HepG2 (cell line): ENCODE results near the gene SLC24A4. TPM values are rescaled to one million over a fixed set of nuclear protein-coding genes. Genes with fewer than 3 reads are reported as not detected.

Experiments used
- DNMT1 ChIP-seq: sonication (generic); formaldehyde crosslinking; IDR thresholded peaks from 2 replicates; pipeline ENCODE4 v1.5.1; 2020; ENCODE audit warnings: mild to moderate bottlenecking, missing genetic modification reagents
- GLI4 ChIP-seq: sonication (generic); formaldehyde crosslinking; IDR thresholded peaks from 2 replicates; pipeline ENCODE4 v1.5.1; 2020; ENCODE audit warnings: missing genetic modification reagents, mild to moderate bottlenecking, moderate library complexity, borderline replicate concordance
- HNRNPUL1 ChIP-seq: fragments of 200-400 bp; formaldehyde crosslinking; IDR thresholded peaks from 2 replicates; pipeline ENCODE4 v1.6.1; 2017; ENCODE audit warnings: low read depth, mild to moderate bottlenecking, low read length, moderate library complexity
- HOXD1 ChIP-seq: sonication (generic); formaldehyde crosslinking; IDR thresholded peaks from 2 replicates; pipeline ENCODE4 v1.5.0; 2020; ENCODE audit warnings: missing genetic modification reagents
- IRF2 ChIP-seq: IDR thresholded peaks from 2 replicates; pipeline ENCODE4 v1.6.1; 2018; ENCODE audit warnings: missing genetic modification reagents, missing compliant biosample characterization
- MEIS1 ChIP-seq: sonication (generic); formaldehyde crosslinking; IDR thresholded peaks from 2 replicates; pipeline ENCODE4 v1.9.0; 2021; ENCODE audit warnings: mild to moderate bottlenecking, missing genetic modification reagents, moderate library complexity, borderline replicate concordance
- NFATC3 ChIP-seq: sonication (generic); formaldehyde crosslinking; IDR thresholded peaks from 2 replicates; pipeline ENCODE4 v1.5.1; 2020; ENCODE audit warnings: mild to moderate bottlenecking, missing genetic modification reagents
- NFIB ChIP-seq: sonication (generic); formaldehyde crosslinking; IDR thresholded peaks from 2 replicates; pipeline ENCODE4 v1.9.0; 2021; ENCODE audit warnings: missing genetic modification reagents, mild to moderate bottlenecking, borderline replicate concordance
- SALL2 ChIP-seq: sonication (generic); formaldehyde crosslinking; IDR thresholded peaks from 2 replicates; pipeline ENCODE4 v1.8.1; 2023; ENCODE audit warnings: mild to moderate bottlenecking, missing genetic modification reagents, inconsistent platforms
- TMF1 ChIP-seq: sonication (generic); formaldehyde crosslinking; IDR thresholded peaks from 2 replicates; pipeline ENCODE4 v1.8.1; 2022; ENCODE audit warnings: low read depth, missing genetic modification reagents
- ZC3H4 ChIP-seq: sonication (generic); formaldehyde crosslinking; IDR thresholded peaks from 2 replicates; pipeline ENCODE4 v1.4.0; 2020; ENCODE audit warnings: missing genetic modification reagents, borderline replicate concordance
- ZFP36L1 ChIP-seq: sonication (generic); formaldehyde crosslinking; IDR thresholded peaks from 2 replicates; pipeline ENCODE4 v1.8.0; 2022; ENCODE audit warnings: mild to moderate bottlenecking, missing genetic modification reagents, moderate library complexity
- ZNF180 ChIP-seq: sonication (generic); formaldehyde crosslinking; IDR thresholded peaks from 2 replicates; pipeline ENCODE4 v1.4.0; 2020; ENCODE audit warnings: low read depth, missing genetic modification reagents, borderline replicate concordance
- ZNF30 ChIP-seq: sonication (generic); formaldehyde crosslinking; IDR thresholded peaks from 2 replicates; pipeline ENCODE4 v1.5.0; 2020; ENCODE audit warnings: mild to moderate bottlenecking, missing genetic modification reagents
- ZNF34 ChIP-seq: sonication (generic); formaldehyde crosslinking; IDR thresholded peaks from 2 replicates; pipeline ENCODE4 v1.4.0; 2020; ENCODE audit warnings: mild to moderate bottlenecking, missing genetic modification reagents, borderline replicate concordance
- ZNF382 ChIP-seq: sonication (generic); formaldehyde crosslinking; IDR thresholded peaks from 2 replicates; pipeline ENCODE4 v1.5.0; 2020; ENCODE audit warnings: missing genetic modification reagents, mild to moderate bottlenecking, borderline replicate concordance
- ZNF790 ChIP-seq: sonication (generic); formaldehyde crosslinking; IDR thresholded peaks from 2 replicates; pipeline ENCODE4 v1.8.0; 2022; ENCODE audit warnings: missing genetic modification reagents, mild to moderate bottlenecking, borderline replicate concordance
- polyA plus RNA-seq, 8 experiments: library from polyadenylated mRNA; depleted of rRNA in 3 of 8; stranded (reverse) in 7 of 8; unstranded in 1 of 8; fragments of >200 nt; fragmentation: Illumina TruSeq in 4 of 8; extraction: Trizol in 4 of 8; gene quantifications; 2 replicates each; pipeline versions ENCODE4 v1.2.1 to v1.2.3, GENCODE V29; 2011 to 2016; ENCODE audit warnings: low read depth in 4 of 8, missing spikeins in 1 of 8, mixed read lengths in 1 of 8; ENCODE audit not compliant: insufficient read depth in 1 of 8
- total RNA-seq, 5 experiments: library from RNA; depleted of rRNA; stranded (reverse); fragments of >200 nt; fragmentation: Illumina TruSeq; extraction: Trizol; gene quantifications; 2 replicates each; pipeline ENCODE4 v1.2.3, GENCODE V29; 2016; ENCODE audit warnings: low read depth in 1 of 5
- TF ChIP-seq, protein P1 (sequence below): sonication (generic); formaldehyde crosslinking; IDR thresholded peaks from 2 replicates; pipeline ENCODE4 v1.4.0; 2020; ENCODE audit warnings: missing genetic modification reagents
- TF ChIP-seq, protein P2 (sequence below): sonication (generic); formaldehyde crosslinking; IDR thresholded peaks from 2 replicates; pipeline ENCODE4 v1.8.0; 2022; ENCODE audit warnings: mild to moderate bottlenecking, missing genetic modification reagents, moderate library complexity
- TF ChIP-seq, protein P3 (sequence below): sonication (generic); formaldehyde crosslinking; IDR thresholded peaks from 2 replicates; pipeline ENCODE4 v1.4.0; 2020; ENCODE audit warnings: missing genetic modification reagents
- TF ChIP-seq, protein P4 (sequence below): sonication (generic); formaldehyde crosslinking; IDR thresholded peaks from 2 replicates; pipeline ENCODE4 v1.4.0; 2020; ENCODE audit warnings: mild to moderate bottlenecking, low read depth, missing genetic modification reagents
- TF ChIP-seq, protein P5 (sequence below): sonication (generic); formaldehyde crosslinking; IDR thresholded peaks from 2 replicates; pipeline ENCODE4 v1.5.0; 2020; ENCODE audit warnings: missing genetic modification reagents
- TF ChIP-seq, protein P6 (sequence below): sonication (generic); formaldehyde crosslinking; IDR thresholded peaks from 2 replicates; pipeline ENCODE4 v1.4.0; 2020; ENCODE audit warnings: mild to moderate bottlenecking, missing genetic modification reagents

SLC24A4 gene
- total and polyA plus RNA-seq, 2 of the 13 experiments (the other 11 are each of a cell fraction or from before 2014, with no cell fraction given): not detected

DNA sequence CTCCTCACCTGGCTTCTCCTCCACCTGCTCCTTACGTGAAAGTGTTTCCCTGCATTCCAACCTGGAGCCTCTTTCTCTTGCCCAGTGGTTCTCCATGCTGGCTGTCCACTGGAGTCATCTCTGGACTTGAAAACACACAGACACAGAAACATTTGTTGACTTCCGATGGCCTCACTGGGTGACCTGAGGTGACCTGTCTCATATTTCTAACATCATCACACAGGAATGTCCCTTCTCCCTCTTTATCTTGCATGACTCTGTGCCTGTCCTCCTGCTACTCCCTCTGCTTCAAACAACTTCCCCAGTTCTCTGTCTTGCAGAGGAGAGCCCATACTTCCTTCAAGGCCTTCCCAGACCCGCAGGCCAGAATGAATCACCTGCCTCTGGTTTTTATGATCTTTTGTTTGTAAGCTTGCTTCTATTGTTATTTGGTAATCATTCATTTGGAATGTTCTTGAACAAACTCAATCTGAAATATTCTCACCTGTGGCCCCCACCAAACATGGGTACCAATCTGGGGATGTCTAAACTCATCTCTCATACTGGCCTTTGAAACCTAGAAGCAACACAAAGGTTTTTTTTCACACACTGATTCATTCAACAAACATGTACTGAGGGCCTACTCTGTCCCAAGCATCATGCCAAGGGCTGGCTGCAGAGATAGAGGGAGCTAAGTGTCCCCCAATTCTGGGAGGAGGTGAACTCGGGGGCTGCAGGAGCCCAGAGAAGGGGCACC, 181.0 kb downstream of the SLC24A4 start (continued):
- no peak for TF ChIP-seq SALL2
- TF ChIP-seq, protein P1, sequence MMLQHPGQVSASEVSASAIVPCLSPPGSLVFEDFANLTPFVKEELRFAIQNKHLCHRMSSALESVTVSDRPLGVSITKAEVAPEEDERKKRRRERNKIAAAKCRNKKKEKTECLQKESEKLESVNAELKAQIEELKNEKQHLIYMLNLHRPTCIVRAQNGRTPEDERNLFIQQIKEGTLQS (CRISPR knock-in tag): peak; percentile 91
- no peak for TF ChIP-seq ZNF34 (CRISPR knock-in tag)
- TF ChIP-seq NFATC3: no peak
- TF ChIP-seq, protein P2, sequence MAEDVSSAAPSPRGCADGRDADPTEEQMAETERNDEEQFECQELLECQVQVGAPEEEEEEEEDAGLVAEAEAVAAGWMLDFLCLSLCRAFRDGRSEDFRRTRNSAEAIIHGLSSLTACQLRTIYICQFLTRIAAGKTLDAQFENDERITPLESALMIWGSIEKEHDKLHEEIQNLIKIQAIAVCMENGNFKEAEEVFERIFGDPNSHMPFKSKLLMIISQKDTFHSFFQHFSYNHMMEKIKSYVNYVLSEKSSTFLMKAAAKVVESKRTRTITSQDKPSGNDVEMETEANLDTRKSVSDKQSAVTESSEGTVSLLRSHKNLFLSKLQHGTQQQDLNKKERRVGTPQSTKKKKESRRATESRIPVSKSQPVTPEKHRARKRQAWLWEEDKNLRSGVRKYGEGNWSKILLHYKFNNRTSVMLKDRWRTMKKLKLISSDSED (CRISPR knock-in tag): no peak
- peak; percentile 42; the same call in 1 of the 2 replicates for TF ChIP-seq MEIS1 (CRISPR knock-in tag)
- no peak for TF ChIP-seq TMF1
- no peak for TF ChIP-seq DNMT1
- TF ChIP-seq HNRNPUL1: no peak
- no peak for TF ChIP-seq ZNF180 (CRISPR knock-in tag)
- TF ChIP-seq ZNF30 (CRISPR knock-in tag): no peak
- no peak for TF ChIP-seq ZNF382 (CRISPR knock-in tag)
- no peak for TF ChIP-seq NFIB
- TF ChIP-seq, protein P3, sequence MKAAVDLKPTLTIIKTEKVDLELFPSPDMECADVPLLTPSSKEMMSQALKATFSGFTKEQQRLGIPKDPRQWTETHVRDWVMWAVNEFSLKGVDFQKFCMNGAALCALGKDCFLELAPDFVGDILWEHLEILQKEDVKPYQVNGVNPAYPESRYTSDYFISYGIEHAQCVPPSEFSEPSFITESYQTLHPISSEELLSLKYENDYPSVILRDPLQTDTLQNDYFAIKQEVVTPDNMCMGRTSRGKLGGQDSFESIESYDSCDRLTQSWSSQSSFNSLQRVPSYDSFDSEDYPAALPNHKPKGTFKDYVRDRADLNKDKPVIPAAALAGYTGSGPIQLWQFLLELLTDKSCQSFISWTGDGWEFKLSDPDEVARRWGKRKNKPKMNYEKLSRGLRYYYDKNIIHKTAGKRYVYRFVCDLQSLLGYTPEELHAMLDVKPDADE: no peak
- no peak for TF ChIP-seq ZFP36L1
- TF ChIP-seq, protein P4, sequence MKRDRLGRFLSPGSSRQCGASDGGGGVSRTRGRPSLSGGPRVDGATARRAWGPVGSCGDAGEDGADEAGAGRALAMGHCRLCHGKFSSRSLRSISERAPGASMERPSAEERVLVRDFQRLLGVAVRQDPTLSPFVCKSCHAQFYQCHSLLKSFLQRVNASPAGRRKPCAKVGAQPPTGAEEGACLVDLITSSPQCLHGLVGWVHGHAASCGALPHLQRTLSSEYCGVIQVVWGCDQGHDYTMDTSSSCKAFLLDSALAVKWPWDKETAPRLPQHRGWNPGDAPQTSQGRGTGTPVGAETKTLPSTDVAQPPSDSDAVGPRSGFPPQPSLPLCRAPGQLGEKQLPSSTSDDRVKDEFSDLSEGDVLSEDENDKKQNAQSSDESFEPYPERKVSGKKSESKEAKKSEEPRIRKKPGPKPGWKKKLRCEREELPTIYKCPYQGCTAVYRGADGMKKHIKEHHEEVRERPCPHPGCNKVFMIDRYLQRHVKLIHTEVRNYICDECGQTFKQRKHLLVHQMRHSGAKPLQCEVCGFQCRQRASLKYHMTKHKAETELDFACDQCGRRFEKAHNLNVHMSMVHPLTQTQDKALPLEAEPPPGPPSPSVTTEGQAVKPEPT (CRISPR knock-in tag): no peak
- TF ChIP-seq, protein P5, sequence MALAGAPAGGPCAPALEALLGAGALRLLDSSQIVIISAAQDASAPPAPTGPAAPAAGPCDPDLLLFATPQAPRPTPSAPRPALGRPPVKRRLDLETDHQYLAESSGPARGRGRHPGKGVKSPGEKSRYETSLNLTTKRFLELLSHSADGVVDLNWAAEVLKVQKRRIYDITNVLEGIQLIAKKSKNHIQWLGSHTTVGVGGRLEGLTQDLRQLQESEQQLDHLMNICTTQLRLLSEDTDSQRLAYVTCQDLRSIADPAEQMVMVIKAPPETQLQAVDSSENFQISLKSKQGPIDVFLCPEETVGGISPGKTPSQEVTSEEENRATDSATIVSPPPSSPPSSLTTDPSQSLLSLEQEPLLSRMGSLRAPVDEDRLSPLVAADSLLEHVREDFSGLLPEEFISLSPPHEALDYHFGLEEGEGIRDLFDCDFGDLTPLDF (CRISPR knock-in tag): no peak
- TF ChIP-seq HOXD1: 0 out of 2 replicates have a peak, but pooled peaks have one; percentile 27
- TF ChIP-seq IRF2: peak; percentile 68; the same call in 1 of the 2 replicates
- no peak for TF ChIP-seq GLI4 (CRISPR knock-in tag)
- no peak for TF ChIP-seq ZC3H4
- TF ChIP-seq, protein P6, sequence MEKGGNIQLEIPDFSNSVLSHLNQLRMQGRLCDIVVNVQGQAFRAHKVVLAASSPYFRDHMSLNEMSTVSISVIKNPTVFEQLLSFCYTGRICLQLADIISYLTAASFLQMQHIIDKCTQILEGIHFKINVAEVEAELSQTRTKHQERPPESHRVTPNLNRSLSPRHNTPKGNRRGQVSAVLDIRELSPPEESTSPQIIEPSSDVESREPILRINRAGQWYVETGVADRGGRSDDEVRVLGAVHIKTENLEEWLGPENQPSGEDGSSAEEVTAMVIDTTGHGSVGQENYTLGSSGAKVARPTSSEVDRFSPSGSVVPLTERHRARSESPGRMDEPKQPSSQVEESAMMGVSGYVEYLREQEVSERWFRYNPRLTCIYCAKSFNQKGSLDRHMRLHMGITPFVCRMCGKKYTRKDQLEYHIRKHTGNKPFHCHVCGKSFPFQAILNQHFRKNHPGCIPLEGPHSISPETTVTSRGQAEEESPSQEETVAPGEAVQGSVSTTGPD (CRISPR knock-in tag): no peak
- TF ChIP-seq ZNF790: no peak
